ENCODE measurements around the gene HSD11B2. TPM values are rescaled to one million over a fixed set of nuclear protein-coding genes. Genes with fewer than 3 reads are reported as not detected.

The HSD11B2 gene
- total and polyA plus RNA-seq, 2 of the 8 experiments (the other 6 are each of a cell fraction or from before 2014, with no cell fraction given): 28.7 to 32.9 TPM

- no peak for TF ChIP-seq SUZ12 (IDR thresholded peaks at IDR 0.05; ENCODE audit: low read length)
These were observed 16.1 kb downstream of the HSD11B2 start (continued) for GRCh38 chr16:67446968-67447507.
